Head of caudate nucleus (tissue), 42 donors: ENCODE results near the gene MAP4.
"Not testable (repeated sequence)": the region's sequence is repeated elsewhere in the genome, so short reads cannot be mapped to it uniquely, and the experiment has no call there.

Source experiments
- DNase-seq, 42 donors: peaks; one replicate each; pipeline versions ENCODE4 v3.0.0 to v3.0.0-alpha.2; 2020 to 2021; ENCODE audit warnings: mixed read lengths in 7 of 42
- intact Hi-C: fragments of 100-400 bp; cut with DNase I; formaldehyde crosslinking; loops from one replicate; pipeline ENCODE4 v1.15.0; 2022

Gene MAP4

DNA sequence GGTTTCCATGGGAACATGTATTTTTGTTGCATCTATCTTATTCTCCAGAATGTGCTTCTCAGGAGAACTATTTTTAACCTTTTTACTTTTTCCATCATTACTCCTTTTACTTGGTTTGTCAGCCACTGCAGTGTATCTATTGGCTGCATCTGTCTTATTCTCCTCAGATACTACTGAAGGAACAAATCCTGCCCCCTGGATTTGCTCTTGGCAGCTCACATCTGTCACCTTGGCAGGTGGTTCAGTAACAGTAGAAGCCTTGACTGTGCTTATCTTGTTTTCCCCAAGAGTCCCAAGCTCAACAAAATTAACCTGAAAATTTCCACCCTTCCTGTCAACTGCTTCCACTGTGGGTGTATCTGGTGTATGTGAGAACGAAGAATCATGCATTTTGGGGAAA is 106.0 kb downstream of the MAP4 start:
- peak in 13 of 42 donors; percentile 10 to 55 (median 30) for DNase-seq
- intact Hi-C loops: no loop called here

DNA sequence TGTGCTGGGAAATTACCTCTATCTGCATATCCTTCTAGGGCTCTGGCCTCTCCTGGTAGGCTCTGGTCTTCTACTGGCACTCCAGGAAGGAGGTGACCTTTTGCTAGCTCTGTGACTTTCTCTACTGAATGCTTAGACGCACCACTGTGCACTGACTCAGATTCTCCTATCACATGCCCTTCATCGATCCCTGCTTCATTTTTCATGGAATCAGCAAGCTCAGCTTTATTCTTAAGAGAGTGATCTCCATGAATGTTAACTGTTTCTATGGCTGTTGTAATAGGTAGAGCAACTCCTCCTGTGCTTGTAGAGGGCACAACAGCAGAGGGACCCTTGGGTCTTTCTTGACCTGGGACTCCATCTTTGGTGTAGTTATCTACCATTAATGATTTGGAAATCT is 106.6 kb downstream of the MAP4 start:
- DNase-seq: no peak
- intact Hi-C loops: no loop called here

DNA sequence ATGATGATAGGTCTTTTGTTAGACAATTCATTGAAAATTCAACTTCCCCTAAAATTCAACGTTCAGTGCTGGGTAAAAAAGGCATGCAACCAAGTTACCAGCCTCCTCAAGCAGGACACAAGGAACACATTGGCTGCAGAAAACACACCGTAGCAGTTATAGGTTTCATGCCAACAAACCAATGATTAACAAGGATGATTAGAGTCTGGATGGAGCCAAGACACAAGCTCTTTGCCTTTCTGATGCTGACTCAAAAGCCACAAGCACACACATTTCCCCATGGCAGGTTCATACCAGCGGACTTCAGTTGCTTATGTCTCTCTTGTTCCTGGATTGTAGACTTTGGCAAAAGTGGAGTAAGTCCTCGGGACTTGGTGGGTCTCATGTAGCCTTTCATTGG is 107.5 kb downstream of the MAP4 start:
- intact Hi-C loops: no loop called here
- DNase-seq: no peak

DNA sequence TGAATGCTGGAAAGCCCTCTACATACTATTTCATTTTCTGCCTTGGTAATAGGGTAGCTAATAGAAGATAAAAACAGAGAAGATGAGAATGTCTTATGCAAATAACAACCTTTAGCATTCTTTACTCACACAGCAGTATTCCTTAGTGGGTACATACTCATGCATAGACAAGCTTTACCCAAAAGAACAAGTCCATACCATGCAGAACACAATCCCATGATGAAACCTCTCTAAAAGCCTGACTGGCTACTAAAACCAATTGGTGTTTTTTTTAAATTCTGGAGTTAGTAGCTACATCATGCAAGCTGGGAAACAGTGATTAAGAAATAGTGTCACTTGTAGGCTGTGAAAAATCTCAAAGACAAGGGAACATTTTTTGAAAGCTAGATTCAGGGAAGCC is 108.4 kb downstream of the MAP4 start:
- DNase-seq: no peak
- intact Hi-C loops: no loop called here

DNA sequence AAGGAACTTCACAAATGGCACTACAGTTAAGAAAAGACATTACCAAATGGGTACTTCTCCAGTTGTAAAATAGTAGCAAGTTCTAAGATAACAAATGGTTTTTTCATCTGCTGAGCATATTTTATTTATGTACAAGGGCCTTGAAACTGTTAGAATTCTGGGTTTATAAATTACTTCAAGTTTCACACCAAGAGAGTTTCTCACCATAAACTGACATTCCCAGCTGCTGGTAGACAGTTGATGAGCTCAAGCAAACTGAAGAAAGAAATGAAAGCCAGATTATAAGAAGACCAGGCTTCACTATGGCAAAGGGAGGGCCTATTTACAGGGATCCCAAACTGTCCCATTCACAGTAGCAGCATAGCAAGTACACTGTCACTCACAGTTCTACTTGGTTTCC is 113.5 kb downstream of the MAP4 start:
- DNase-seq: no peak
- intact Hi-C loops: no loop called here

DNA sequence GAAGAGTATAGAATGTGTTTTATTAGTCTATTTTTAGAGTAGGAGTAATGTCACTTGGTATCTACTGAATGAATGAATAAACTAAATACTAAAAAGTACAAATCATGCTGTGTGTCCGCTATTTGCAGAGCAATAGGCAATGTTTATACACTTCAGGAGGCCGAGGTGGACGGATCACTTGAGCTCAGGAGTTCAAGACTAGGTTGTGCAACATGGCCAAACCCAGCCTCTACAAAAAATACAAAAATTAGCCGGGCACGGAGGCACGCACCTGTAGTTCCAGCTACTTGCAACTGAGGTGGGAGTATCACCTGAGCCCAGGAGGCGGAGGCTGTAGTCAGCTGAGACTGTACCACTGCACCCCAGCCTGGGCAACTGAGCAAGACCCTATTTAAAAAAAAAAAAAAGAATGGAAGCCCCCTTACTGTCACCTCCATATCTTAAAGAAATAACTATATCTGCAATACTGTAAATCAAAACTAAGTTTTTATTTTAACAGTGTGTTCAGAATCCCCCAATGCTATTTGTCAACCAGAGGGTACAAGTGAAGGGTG is 114.9 kb downstream of the MAP4 start:
- no peak for DNase-seq
- intact Hi-C loops: no loop called here

DNA sequence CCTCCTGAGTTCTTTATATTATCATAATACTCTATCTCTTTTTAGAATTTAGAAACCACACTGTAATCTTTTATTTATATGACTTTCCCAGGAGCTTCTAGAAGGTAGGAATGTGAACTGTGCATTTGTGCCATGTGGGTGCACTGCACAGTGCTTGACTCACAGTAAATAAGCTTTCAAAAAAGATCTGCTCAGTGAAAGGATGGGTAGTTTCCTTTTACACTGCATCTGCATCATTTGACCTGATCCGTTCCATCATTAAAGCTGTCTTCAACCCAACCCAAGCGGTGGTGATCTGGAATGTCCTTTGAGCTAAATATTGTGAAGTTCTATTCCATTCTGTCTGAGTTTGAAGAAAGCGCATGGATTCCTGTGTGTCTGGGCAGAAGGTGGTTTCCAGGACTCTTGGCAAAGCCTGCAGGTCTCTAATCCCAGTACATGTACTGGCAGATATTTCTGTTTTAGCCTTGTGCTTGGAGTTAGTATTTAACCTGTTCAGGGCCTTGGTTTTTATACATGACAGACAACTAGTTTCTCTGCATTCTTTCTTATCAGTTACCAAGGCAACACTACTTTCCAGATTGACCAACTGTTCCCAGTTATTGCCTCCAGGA is 116.6 kb downstream of the MAP4 start:
- intact Hi-C loops: no loop called here
- DNase-seq: peak in 1 of 42 donors; percentile 12

DNA sequence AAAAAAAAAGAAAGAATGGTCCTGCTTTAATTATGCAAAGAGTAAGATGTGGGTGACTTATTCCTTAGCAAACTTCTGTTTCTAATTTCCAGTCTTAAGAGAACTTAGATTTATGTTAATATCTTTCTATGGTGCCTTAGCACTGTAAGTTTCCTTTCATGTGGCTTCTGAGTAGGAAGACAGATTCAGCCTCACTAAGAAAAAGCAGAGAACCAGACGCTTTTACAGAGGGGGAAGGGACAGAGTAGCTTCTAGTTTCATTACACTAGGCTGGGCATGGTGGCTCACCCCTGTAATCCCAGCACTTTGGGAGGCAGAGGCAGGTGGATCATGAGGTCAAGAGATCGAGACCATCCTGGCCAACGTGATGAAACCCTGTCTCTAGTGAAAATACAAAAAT is 118.3 kb downstream of the MAP4 start:
- no peak for DNase-seq
- intact Hi-C loops: no loop called here

DNA sequence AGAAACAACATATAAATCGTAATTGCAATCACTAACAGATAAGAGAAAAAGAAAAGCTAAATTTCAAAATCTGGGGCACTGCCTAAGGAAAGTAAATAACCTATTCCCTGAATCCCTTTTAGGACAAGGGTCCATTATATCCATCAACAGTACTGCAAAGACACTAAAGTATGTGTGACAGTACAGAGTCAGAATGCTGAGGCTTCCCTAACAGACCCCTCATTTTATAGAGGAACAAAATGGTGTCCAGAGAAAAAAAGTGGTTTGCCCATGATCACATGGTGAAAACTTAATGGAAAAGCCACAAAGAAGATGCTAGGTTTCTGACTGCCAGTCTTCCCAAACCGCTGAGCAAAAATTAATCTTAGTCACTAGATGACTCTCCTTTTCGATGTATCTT is 119.5 kb downstream of the MAP4 start:
- intact Hi-C loops: no loop called here
- DNase-seq: no peak

DNA sequence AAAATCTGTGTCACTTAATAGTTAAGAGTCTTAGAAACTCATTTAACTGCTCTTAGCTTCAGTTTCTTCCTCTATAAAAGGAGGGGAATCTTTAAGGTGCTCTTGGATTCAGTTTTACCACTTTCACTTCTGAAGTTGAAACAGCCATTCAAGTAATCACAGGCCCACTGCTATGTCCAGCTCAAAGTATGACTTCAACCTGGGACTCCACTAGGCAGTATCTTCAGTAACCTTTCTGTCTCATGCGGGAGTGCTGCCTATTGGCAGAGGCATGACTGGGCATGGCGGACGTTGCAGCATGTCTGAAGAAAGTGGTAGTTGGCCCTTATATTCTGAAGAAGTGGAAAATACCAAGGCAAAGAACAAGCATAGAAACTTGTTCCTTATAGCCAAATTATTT is 121.0 kb downstream of the MAP4 start:
- no peak for DNase-seq
- intact Hi-C loops: no loop called here

DNA sequence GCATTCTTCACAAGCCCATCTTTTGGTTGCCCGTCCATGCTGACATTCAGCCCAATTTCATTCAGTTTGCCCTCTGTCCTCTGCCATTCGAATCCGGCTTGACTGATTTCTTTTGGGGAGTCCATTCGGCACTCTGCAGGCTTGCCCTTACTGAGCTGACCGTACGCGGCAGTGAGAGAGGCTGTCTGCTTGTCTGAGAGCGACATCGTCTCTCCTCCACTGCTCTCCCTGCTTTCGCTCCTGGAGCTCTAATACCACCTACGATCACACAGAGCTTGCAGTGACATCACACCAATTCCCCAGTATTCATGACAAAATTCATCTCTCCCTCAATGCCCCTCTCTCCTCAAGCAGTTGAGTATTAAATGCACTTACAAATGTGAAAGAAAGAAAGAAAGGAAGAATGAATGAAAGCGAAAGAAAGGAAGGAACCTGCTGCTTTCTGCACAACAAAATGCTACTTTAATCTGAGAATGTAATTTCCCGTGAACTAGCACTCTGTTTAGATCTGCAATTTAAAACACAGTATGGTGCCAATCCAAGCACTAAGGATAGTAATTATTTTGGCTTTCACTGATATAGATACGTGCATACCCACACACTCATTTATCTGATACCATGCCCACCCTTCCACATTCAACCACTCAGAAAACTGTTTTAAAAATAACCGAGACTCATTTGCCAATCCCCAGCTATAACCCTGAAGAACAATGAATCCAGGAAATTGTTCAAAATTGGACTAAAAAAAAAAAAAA is 123.8 kb downstream of the MAP4 start:
- DNase-seq: peak in 40 of 42 donors; percentile 17 to 81 (median 52)
- intact Hi-C loops: no loop called here

DNA sequence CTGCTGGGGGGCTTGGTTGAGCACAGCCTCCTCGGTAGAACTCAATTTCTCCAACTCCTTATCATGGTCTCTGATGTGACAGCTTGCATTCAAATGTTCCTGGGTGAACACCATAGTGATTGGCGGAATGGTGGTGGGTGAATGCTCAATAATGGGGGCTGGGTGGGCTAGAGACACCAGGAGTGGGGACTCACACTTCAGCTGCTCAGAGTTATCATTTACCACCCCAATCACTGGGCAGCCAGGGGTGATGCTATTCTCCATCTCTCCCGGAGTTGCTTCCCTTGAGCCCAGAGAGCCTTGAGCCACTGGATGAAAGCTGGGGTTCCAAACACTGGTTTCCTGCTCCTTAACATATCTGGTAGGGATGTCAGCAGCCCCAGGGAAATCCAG is 124.6 kb downstream of the MAP4 start:
- intact Hi-C loops: no loop called here
- peak in 1 of 42 donors; percentile 4 for DNase-seq

DNA sequence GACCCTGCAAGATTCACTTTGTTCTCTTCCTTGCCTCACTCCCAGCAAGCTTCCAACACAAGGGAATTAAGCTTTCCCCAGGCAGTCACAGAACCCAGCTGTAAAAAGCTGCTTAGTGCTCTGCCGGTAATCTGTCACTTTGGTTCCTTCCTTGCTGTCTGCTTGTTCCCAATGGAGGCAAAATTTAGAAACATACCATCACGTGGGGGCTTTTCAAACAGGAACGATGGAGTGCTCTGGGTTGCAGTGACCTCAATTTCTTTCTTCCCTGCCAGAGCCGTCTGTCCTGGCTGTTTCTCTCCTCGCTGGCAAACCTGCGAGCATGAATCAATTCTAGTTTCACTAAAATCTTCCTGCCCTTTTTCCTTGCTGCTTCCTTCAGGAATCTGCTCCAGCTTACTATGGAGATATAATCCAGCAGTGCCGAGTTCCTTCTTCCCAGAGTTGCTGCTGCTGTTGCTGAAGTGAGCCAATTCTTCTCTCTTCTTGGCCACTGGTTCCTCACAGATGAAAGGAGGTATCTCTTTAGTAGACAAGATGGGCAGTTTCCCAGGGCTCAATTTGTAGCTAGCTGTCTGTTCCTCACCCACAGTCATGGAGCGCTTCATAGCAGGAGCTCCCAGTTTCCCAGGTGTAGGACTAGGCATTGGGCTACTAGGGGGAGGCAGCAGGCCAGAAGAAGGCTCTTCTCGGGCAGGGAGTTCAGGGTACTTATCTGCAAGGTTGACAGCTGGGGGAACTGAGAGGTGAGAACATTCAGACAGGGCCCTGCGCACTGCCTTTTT is 125.2 kb downstream of the MAP4 start:
- intact Hi-C loops: no loop called here
- peak in 37 of 42 donors; percentile 14 to 88 (median 53) for DNase-seq

DNA sequence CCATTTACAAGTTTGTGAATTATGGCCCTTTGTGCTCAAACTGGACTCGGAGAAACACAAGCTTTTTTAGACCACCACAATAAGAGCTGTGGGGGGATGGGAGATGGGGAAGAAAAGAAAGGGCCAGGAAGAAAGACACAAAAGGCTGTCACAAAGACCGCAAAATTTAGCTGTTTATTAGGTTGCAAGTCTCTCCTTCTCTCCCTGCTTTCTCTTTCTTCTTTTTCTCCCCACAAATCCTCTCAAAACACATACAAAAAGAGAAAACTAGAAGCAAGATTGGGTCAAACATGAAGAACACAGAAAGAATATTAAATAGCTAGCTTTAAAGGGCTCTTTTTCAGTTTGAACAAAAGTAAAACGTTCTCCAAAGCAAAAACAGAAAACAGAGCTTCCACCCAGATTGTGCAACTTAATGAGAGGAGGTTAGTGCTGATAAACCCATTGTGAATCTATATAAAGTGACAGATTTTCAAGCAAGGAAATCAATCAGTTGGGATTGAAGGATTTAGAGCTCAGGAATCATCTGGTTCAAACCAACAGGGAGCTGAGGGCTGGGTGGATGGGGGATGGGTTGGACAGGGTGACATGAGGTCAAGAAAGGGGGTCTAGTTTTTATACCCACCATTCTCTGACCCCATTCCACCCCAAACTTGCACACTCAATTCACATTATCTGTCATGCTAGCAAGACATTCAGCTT is 125.9 kb downstream of the MAP4 start:
- DNase-seq: peak in 11 of 42 donors; percentile 6 to 57 (median 27)
- intact Hi-C loops: no loop called here

DNA sequence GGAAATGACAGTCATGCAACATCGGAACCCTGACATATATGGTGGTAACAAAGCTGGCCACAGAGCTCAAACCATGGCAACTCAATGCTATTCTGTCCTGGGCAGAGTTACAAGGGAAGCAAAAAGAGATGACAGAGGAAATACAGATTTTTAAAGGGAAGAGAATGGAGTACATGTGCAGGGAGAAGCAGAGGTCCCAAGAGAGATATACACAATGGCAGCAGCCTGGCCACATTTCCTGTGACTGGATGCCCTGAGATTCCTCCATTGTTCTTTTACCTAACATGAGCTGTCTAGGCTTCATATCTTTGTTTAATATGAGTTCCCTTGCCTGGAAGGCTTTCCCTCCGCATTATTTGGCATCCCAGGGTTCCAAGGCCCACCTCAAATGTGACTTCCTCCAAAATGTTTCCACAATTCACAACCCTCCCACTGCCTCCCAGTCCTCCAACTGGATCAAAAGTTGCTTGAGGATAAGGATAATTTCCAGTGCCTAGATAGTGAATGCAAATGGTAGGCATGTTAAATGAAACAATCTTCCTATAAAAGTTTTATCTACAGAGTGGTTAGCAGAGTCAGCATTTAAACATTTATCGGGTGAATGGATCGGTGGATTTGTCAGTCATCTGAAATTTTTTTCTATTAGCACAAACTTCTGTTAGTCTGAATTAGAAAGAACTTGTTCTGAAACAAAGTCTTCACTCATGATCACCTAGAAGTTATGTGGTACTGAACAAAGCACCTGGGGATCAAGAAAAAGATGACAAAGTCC is 127.0 kb downstream of the MAP4 start:
- intact Hi-C loops: no loop called here
- no peak for DNase-seq

DNA sequence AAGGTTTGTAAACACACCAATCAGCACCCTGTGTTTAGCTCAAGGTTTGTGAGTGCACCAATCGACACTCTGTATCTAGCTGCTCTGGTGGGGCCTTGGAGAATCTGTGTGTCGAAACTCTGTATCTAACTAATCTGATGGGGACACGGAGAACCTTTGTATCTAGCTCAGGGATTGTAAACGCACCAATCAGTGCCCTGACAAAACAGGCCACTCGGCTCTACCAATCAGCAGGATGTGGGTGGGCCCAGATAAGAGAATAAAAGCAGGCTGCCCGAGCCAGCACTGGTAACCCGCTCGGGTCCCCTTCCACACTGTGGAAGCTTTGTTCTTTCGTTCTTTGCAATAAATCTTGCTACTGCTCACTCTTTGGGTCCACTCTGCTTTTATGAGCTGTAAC is 128.2 kb downstream of the MAP4 start:
- DNase-seq, intact Hi-C loops: not testable (repeated sequence)

DNA sequence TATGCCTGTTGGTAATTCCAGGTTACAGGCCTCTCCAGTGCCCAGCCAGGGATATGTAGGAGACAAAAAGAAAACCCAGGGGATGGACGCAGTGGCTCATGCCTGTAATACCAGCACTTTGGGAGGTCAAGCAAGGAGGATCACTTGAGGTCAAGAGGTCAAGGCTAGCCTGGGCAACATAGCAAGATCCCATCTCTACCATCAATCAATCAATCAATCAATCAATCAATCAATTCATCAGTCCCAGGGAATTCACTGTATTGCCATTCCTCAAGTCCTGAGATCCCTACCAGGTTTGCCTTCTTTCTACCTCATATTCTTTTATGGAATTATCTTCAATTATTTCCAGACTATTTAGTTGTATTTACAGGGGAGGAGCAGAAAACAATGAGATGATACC is 131.0 kb downstream of the MAP4 start:
- intact Hi-C loops: no loop called here
- no peak for DNase-seq

DNA sequence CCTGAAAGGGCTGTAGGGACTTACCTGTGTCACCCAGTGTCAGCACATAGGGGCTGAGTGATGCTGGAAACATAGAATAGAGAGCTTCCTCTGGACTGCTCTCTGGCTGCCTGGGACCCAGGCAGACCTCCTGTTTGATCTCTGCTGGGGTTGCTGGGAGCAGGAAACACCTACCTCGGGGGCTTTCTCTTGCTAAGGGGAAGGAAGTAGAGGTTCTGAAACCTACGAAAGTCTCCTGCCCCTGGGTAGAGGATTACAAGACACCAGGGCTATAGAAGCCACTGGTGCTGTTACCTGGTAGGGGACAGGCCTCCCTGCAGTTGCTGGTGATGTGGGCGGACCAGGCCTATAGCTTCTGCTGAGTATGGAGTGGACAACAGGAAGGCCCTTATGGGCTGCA is 131.6 kb downstream of the MAP4 start:
- no peak for DNase-seq
- intact Hi-C loops: no loop called here

DNA sequence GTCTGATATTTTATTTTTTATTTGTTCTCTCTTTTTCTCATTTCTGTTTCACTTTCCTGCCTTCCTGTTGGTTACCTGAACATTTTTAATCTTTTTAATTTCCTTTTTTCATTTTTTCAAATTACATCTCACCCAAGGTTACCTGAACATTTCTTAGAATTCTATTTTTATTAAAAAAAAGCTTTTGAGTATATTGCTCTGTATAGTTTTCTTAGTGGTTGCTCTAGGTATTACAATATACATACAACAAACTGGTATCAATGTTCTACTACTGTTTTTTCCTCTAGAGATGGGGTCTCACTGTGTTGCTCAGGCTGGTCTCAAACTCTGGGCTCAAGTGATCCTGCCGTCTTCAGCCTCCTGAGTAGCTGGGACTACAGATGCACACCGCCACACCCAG is 133.9 kb downstream of the MAP4 start:
- intact Hi-C loops: no loop called here

More for the DNA sequence above, 133.9 kb downstream of the MAP4 start:
- DNase-seq: no peak
